NCI-H2107 treated with DMSO at 0.1 percent for 48 hours (cell line): ENCODE results near the gene ANKRD12.
A peak's percentile ranks its signal among the peaks of the same experiment; 100 is the strongest.

ENCODE experiments used
- DNase-seq: peaks from one replicate; lab custom pipeline; 2025; ENCODE audit not compliant: unreplicated experiment; lab: John Stamatoyannopoulos, UW

The ANKRD12 gene

GRCh38 chr18:9285604-9286003, 149.0 kb downstream of the ANKRD12 start:
- no peak for DNase-seq

DNA sequence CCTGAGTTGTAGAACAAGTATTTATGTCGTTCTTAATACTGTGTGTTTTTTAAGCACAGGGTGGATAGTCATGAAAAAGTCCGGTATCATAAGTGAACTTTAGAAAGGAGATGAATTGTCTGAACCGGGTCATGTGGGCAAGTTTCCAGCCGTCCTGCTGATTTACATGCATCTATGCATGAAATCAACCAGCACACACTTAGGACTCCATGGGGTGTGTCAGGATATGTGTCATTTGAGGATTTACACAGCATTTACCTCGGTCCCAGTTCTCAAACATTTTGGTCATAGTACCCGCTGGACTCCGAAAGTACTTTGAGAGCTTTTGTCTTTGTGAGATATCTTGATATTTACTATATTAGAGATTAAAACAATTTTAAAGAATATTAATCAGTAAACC, 150.5 kb downstream of the ANKRD12 start:
- DNase-seq: no peak

GRCh38 chr18:9289698-9290097, 153.1 kb downstream of the ANKRD12 start:
- no peak for DNase-seq

- no peak for DNase-seq
Measured at GRCh38 chr18:9290156-9290555, 153.6 kb downstream of the ANKRD12 start.

DNA sequence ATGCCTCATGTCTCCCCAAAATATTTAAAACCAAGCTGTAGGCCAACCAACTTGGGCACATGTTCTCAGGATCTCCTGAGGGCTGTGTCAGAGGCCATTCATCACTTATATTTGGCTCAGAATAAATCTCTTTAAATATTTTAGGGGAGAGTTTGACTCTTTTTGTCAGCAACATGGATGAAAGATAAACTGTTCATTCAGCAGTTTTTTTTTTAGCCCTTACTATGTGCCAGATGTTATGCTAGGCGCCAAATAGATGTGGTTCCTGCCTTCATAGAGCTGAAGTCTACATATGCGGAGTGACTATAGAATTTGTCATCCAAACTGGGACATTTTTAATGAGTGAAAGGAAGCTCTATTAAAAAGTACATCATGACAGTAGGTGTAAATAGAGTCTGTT, 155.5 kb downstream of the ANKRD12 start:
- no peak for DNase-seq

GRCh38 chr18:9293948-9294347, 157.4 kb downstream of the ANKRD12 start:
- no peak for DNase-seq

DNA sequence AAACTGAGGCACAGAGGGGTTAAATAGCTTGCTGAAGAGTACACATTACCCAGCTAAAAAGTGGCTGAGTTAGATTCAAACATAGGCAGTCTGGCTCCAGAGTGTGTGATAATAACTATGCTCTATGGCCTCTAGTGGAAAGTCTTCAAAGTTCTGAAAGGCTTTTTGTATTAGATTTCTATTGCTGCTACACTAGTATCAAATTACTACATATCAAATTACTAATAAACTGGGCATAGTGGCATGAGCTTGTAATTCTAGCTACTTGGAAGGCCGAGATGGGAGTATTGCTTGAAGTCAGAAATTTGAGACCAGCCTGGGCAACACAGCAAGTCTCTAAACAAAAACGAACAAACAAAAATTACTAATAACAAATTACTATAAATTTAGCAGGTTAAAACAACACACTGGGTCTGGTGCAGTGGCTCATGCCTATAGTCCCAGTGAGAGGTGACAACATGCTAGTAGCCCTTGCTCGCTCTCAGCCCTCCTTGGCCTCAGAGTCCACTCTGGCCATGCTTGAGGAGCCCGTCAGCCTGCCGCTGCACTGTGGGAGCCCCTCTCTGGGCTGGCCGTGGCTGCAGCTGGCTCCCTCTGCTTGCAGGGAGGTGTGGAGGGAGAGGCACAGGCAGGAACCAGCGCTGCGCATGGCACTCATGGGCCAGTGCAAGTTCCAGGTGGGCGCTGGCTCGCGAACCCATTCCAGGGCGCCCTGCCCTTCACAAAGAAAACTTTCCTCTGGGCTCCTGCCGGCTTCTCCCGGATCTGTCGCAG, 159.8 kb downstream of the ANKRD12 start:
- DNase-seq: peak; percentile 73

- DNase-seq: no peak
Measured at GRCh38 chr18:9297007-9297393, 160.4 kb downstream of the ANKRD12 start.

DNA sequence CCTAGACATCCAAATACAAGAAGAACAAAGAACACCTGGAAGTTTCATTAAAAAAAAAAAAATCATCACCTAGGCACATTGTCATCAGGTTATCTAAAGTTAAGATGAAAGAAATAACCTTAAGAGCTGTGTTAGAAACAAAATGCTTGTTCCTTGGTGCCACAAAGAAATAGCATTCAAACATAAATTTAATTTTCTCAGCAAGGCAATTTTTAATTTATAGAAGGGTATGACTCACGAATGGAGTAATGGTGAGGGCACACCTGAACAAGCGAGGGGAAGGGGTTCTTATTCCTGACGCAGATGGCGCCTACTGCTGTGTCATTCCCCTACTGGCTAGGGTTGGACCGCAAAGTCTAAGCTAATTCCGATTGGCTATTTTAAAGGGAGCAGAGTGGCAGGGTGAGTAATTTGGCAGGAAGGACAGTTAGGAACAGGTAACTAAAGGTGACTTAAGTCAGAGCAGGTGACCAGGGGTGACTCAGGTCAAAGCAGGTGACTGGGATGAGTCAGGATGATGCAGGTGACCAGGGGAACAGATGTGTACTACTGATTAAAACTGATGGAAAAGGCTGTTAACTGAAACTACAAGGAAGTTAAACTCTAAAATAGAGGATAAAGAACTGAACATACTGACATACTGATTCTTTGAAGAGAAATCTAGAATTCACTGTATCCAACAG, 167.9 kb downstream of the ANKRD12 start:
- DNase-seq: no peak

DNA sequence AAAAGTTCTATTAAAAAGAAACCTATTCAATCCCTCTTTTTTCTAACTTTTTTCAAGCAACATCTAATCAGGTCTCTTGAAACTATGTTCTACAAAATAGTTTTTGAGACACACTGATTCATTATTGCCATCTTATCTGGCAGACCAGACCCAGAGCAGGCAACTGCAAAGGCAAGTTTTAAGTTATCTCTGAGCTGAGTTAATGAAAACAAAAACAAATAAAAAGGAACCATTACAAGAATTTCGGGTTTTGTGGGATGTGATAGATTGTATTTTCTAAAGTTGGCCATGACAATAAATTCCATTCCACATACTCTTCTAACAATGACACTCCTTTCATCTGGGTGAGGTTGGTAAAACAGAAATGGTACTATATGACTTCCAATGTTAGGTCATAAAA, 182.8 kb downstream of the ANKRD12 start:
- no peak for DNase-seq

DNA sequence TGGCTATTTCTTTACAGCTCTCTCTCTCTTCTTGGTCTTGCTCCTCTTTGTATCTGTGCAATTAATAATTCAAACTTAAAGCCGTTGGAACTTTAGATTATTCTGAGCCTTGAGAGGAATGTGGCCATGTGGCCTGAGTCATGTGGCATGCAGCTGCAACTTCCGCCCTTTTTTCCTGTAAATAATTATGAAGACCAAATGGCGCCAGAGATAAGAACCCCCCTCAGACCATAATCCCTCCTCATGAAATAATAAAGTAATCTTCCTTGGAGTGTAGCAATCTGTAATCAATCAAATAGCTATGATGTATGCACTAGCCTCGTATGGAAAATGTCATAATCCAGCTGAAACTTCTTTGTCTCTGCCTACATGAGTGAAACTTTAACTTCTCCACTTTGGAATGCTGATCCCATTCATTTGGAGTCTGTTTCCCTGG, 184.5 kb downstream of the ANKRD12 start:
- no peak for DNase-seq

DNA sequence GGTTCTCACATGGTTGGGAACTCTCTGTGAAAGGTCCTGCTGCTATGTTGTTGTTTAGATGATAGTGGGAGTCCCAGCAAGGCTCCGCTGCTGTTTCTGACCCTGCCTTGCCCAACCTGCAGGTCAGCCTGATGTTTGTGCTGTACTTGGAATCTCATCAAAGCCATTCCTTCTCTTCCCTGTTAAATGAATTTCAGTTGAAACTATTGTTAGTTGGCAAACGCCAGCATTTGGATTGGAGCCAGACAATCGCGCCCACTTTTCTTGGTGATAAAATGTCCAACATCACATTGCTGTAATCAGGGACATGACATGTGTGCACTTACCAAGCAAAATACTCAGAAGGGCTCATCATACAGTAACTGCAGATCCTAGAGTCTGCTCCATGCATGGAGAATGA, 185.2 kb downstream of the ANKRD12 start:
- DNase-seq: no peak

GRCh38 chr18:9322744-9323143, 186.2 kb downstream of the ANKRD12 start:
- DNase-seq: no peak

GRCh38 chr18:9323750-9324445, 187.3 kb downstream of the ANKRD12 start:
- no peak for DNase-seq

DNA sequence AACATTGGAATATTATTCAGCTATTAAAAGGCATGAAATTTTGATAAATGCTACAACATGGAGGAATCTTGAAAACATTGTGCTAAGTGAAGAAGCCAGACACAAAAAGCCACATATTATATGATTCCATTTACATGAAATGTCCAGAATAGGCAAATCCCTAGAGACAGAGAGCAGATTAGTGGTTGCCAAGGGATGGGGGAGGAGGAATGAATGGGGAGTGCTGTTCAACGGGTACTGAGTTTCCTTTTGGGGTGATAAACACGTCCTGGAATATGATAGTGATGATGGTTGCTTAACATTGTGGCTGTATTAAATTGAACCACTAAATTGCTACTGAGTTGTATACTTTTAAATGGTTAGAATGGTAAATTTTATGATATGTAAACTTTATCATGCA, 189.1 kb downstream of the ANKRD12 start:
- DNase-seq: no peak

- no peak for DNase-seq
Measured at GRCh38 chr18:9328776-9329175, 192.2 kb downstream of the ANKRD12 start.

DNA sequence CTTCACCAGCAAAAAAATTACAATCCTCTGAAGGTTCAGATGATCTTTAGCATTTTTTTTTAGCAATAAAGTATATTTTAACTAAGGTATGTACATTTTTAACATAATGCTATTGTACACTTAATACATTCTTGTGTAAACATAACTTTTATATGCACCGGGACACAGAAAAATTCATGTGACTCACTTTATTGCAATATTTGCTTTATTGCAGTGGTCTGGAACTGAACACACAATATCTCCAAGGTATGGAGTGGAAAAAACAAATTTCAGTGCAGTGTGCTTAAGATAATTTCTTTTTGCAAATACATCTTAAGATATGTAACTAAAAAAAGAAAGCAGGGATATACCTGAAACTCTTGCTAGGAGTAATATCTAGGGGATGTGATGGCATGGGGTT, 192.9 kb downstream of the ANKRD12 start:
- no peak for DNase-seq

DNA sequence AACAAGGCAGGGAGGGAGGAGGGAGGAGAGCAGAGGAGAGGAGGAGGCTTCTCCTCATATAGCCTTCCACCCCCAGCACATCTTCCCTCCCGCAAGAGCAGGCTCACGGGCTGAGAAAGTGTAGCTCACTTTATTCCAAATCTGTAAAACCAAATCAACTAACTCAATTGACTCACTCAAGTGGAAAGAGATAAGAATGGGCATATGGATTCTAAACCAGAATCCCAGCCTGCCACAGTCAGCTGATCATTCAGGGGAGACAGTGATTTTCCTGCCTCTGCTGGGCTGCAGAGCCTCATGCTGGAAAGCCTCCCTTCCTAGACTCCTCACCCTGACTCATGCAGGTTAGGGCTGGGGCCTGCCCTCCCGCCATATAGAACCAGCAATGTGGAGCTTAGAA, 193.8 kb downstream of the ANKRD12 start:
- DNase-seq: no peak

GRCh38 chr18:9333441-9334328, 197.1 kb downstream of the ANKRD12 start:
- DNase-seq: no peak

GRCh38 chr18:9334329-9334972, 197.9 kb downstream of the ANKRD12 start, which contains the start of gene TWSG1:
TWSG1 (plus strand) TSS chr18:9334773; CDS start chr18:9337230, 2,457 bp downstream.
- DNase-seq: peak; percentile 39
